HepG2 (cell line): ENCODE measurements around the gene AKR1A1. TPM values are rescaled to one million over a fixed set of nuclear protein-coding genes. Genes with fewer than 3 reads are reported as not detected.
A peak's percentile ranks its signal among the peaks of the same experiment; 100 is the strongest.

Source experiments
- CBFB ChIP-seq: sonication (generic); formaldehyde crosslinking; IDR thresholded peaks from 2 replicates; pipeline ENCODE4 v1.4.0; 2020; ENCODE audit warnings: missing genetic modification reagents
- CEBPB ChIP-seq: IDR thresholded peaks from 2 replicates; pipeline ENCODE4 v1.6.1; 2011; ENCODE audit warnings: low read depth, low read length, improper control_type of control experiment, borderline replicate concordance
- GZF1 ChIP-seq: sonication (generic); formaldehyde crosslinking; IDR thresholded peaks from 2 replicates; pipeline ENCODE4 v1.5.1; 2020; ENCODE audit warnings: mild to moderate bottlenecking, missing genetic modification reagents
- SMYD3 ChIP-seq: sonication (generic); formaldehyde crosslinking; IDR thresholded peaks from 2 replicates; pipeline ENCODE4 v1.8.1; 2023; ENCODE audit warnings: mild to moderate bottlenecking, missing genetic modification reagents
- STAT5B ChIP-seq: sonication (generic); formaldehyde crosslinking; IDR thresholded peaks from 2 replicates; pipeline ENCODE4 v1.4.0; 2020; ENCODE audit warnings: missing genetic modification reagents
- XRCC5 ChIP-seq: fragments of 200-400 bp; formaldehyde crosslinking; optimal IDR thresholded peaks from 2 replicates; pipeline ENCODE3; 2017; ENCODE audit warnings: mild to moderate bottlenecking, low read length
- ZMYM4 ChIP-seq: sonication (generic); formaldehyde crosslinking; IDR thresholded peaks from 2 replicates; pipeline ENCODE4 v1.8.1; 2023; ENCODE audit warnings: mild to moderate bottlenecking, missing genetic modification reagents
- ZNF230 ChIP-seq: sonication (generic); formaldehyde crosslinking; IDR thresholded peaks from 2 replicates; pipeline ENCODE4 v1.4.0; 2020; ENCODE audit warnings: mild to moderate bottlenecking, missing genetic modification reagents
- polyA plus RNA-seq, 8 experiments: library from polyadenylated mRNA; depleted of rRNA in 3 of 8; stranded (reverse) in 7 of 8; unstranded in 1 of 8; fragments of >200 nt; fragmentation: Illumina TruSeq in 4 of 8; extraction: Trizol in 4 of 8; gene quantifications; 2 replicates each; pipeline versions ENCODE4 v1.2.1 to v1.2.3, GENCODE V29; 2011 to 2016; ENCODE audit warnings: low read depth in 4 of 8, missing spikeins in 1 of 8, mixed read lengths in 1 of 8; ENCODE audit not compliant: insufficient read depth in 1 of 8
- total RNA-seq, 5 experiments: library from RNA; depleted of rRNA; stranded (reverse); fragments of >200 nt; fragmentation: Illumina TruSeq; extraction: Trizol; gene quantifications; 2 replicates each; pipeline ENCODE4 v1.2.3, GENCODE V29; 2016; ENCODE audit warnings: low read depth in 1 of 5
- TF ChIP-seq, protein P1 (sequence below): sonication (generic); formaldehyde crosslinking; IDR thresholded peaks from 2 replicates; pipeline ENCODE4 v1.4.0; 2020; ENCODE audit warnings: missing genetic modification reagents
- TF ChIP-seq, protein P2 (sequence below): sonication (generic); formaldehyde crosslinking; IDR thresholded peaks from 2 replicates; pipeline ENCODE4 v1.4.0; 2020; ENCODE audit warnings: missing genetic modification reagents
- TF ChIP-seq, protein P3 (sequence below): sonication (generic); formaldehyde crosslinking; IDR thresholded peaks from 2 replicates; pipeline ENCODE4 v1.5.0; 2020; ENCODE audit warnings: mild to moderate bottlenecking, missing genetic modification reagents, moderate library complexity
- TF ChIP-seq, protein P4 (sequence below): IDR thresholded peaks from 2 replicates; pipeline ENCODE4 v1.6.1; 2012; ENCODE audit warnings: inconsistent platforms
- TF ChIP-seq, protein P5 (sequence below): sonication (generic); formaldehyde crosslinking; IDR thresholded peaks from 2 replicates; pipeline ENCODE4 v1.4.0; 2020; ENCODE audit warnings: low read depth, mild to moderate bottlenecking, missing genetic modification reagents
- TF ChIP-seq, protein P6 (sequence below): sonication (generic); formaldehyde crosslinking; IDR thresholded peaks from 2 replicates; pipeline ENCODE4 v1.5.1; 2020; ENCODE audit warnings: mild to moderate bottlenecking, missing genetic modification reagents, moderate library complexity
- TF ChIP-seq, protein P7 (sequence below): IDR thresholded peaks from 2 replicates; pipeline ENCODE4 v1.6.1; 2016; ENCODE audit warnings: control low read depth
- TF ChIP-seq, protein P8 (sequence below): sonication (generic); formaldehyde crosslinking; IDR thresholded peaks from 2 replicates; pipeline ENCODE4 v1.5.1; 2020; ENCODE audit warnings: missing genetic modification reagents, mild to moderate bottlenecking, borderline replicate concordance
- TF ChIP-seq, protein P9 (sequence below): IDR thresholded peaks from 2 replicates; pipeline ENCODE4 v1.6.1; 2016; ENCODE audit warnings: mild to moderate bottlenecking, missing biosample characterization, missing genetic modification reagents

The AKR1A1 gene
- total and polyA plus RNA-seq, 2 of the 13 experiments (the other 11 are each of a cell fraction or from before 2014, with no cell fraction given), result 181 to 217 TPM

DNA sequence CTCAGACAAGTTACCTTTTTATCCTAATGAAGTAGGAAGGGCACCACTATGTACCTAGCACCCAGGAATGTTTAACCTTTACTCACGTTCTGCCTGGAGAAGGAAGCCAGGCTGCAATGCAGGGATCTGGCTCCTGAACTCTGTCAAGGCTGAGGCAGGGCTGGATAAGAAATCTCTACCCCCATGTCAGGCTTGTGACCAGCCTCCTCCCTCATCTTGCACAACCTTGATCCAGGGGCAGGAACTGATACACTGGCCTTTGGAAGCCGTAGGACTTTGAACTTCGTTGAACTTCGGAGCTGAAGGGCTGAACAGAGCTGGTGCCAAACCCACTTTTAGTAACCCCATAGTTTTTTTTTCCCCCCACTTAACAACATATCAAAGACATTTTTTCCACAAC, 8.0 kb upstream of the AKR1A1 start (continued):
- TF ChIP-seq, protein P1, sequence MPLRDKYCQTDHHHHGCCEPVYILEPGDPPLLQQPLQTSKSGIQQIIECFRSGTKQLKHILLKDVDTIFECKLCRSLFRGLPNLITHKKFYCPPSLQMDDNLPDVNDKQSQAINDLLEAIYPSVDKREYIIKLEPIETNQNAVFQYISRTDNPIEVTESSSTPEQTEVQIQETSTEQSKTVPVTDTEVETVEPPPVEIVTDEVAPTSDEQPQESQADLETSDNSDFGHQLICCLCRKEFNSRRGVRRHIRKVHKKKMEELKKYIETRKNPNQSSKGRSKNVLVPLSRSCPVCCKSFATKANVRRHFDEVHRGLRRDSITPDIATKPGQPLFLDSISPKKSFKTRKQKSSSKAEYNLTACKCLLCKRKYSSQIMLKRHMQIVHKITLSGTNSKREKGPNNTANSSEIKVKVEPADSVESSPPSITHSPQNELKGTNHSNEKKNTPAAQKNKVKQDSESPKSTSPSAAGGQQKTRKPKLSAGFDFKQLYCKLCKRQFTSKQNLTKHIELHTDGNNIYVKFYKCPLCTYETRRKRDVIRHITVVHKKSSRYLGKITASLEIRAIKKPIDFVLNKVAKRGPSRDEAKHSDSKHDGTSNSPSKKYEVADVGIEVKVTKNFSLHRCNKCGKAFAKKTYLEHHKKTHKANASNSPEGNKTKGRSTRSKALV (CRISPR knock-in tag), result no peak
- TF ChIP-seq, protein P2, sequence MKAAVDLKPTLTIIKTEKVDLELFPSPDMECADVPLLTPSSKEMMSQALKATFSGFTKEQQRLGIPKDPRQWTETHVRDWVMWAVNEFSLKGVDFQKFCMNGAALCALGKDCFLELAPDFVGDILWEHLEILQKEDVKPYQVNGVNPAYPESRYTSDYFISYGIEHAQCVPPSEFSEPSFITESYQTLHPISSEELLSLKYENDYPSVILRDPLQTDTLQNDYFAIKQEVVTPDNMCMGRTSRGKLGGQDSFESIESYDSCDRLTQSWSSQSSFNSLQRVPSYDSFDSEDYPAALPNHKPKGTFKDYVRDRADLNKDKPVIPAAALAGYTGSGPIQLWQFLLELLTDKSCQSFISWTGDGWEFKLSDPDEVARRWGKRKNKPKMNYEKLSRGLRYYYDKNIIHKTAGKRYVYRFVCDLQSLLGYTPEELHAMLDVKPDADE (CRISPR knock-in tag), result no peak
- peak; percentile 76 for TF ChIP-seq ZMYM4 (CRISPR knock-in tag)
- TF ChIP-seq, protein P3, sequence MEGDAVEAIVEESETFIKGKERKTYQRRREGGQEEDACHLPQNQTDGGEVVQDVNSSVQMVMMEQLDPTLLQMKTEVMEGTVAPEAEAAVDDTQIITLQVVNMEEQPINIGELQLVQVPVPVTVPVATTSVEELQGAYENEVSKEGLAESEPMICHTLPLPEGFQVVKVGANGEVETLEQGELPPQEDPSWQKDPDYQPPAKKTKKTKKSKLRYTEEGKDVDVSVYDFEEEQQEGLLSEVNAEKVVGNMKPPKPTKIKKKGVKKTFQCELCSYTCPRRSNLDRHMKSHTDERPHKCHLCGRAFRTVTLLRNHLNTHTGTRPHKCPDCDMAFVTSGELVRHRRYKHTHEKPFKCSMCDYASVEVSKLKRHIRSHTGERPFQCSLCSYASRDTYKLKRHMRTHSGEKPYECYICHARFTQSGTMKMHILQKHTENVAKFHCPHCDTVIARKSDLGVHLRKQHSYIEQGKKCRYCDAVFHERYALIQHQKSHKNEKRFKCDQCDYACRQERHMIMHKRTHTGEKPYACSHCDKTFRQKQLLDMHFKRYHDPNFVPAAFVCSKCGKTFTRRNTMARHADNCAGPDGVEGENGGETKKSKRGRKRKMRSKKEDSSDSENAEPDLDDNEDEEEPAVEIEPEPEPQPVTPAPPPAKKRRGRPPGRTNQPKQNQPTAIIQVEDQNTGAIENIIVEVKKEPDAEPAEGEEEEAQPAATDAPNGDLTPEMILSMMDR, result no peak
- TF ChIP-seq, protein P4, sequence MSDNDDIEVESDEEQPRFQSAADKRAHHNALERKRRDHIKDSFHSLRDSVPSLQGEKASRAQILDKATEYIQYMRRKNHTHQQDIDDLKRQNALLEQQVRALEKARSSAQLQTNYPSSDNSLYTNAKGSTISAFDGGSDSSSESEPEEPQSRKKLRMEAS, result peak; percentile 65
- TF ChIP-seq CBFB, result no peak
- TF ChIP-seq, protein P5, sequence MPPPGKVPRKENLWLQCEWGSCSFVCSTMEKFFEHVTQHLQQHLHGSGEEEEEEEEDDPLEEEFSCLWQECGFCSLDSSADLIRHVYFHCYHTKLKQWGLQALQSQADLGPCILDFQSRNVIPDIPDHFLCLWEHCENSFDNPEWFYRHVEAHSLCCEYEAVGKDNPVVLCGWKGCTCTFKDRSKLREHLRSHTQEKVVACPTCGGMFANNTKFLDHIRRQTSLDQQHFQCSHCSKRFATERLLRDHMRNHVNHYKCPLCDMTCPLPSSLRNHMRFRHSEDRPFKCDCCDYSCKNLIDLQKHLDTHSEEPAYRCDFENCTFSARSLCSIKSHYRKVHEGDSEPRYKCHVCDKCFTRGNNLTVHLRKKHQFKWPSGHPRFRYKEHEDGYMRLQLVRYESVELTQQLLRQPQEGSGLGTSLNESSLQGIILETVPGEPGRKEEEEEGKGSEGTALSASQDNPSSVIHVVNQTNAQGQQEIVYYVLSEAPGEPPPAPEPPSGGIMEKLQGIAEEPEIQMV (CRISPR knock-in tag), result no peak
- TF ChIP-seq GZF1 (CRISPR knock-in tag), result no peak
- TF ChIP-seq SMYD3 (CRISPR knock-in tag), result no peak
- TF ChIP-seq, protein P6, sequence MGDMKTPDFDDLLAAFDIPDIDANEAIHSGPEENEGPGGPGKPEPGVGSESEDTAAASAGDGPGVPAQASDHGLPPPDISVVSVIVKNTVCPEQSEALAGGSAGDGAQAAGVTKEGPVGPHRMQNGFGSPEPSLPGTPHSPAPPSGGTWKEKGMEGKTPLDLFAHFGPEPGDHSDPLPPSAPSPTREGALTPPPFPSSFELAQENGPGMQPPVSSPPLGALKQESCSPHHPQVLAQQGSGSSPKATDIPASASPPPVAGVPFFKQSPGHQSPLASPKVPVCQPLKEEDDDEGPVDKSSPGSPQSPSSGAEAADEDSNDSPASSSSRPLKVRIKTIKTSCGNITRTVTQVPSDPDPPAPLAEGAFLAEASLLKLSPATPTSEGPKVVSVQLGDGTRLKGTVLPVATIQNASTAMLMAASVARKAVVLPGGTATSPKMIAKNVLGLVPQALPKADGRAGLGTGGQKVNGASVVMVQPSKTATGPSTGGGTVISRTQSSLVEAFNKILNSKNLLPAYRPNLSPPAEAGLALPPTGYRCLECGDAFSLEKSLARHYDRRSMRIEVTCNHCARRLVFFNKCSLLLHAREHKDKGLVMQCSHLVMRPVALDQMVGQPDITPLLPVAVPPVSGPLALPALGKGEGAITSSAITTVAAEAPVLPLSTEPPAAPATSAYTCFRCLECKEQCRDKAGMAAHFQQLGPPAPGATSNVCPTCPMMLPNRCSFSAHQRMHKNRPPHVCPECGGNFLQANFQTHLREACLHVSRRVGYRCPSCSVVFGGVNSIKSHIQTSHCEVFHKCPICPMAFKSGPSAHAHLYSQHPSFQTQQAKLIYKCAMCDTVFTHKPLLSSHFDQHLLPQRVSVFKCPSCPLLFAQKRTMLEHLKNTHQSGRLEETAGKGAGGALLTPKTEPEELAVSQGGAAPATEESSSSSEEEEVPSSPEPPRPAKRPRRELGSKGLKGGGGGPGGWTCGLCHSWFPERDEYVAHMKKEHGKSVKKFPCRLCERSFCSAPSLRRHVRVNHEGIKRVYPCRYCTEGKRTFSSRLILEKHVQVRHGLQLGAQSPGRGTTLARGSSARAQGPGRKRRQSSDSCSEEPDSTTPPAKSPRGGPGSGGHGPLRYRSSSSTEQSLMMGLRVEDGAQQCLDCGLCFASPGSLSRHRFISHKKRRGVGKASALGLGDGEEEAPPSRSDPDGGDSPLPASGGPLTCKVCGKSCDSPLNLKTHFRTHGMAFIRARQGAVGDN (CRISPR knock-in tag), result no peak; the same call in 1 of the 2 replicates
- TF ChIP-seq, protein P7, sequence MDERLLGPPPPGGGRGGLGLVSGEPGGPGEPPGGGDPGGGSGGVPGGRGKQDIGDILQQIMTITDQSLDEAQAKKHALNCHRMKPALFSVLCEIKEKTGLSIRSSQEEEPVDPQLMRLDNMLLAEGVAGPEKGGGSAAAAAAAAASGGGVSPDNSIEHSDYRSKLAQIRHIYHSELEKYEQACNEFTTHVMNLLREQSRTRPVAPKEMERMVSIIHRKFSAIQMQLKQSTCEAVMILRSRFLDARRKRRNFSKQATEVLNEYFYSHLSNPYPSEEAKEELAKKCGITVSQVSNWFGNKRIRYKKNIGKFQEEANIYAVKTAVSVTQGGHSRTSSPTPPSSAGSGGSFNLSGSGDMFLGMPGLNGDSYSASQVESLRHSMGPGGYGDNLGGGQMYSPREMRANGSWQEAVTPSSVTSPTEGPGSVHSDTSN (CRISPR knock-in tag), result no peak
- TF ChIP-seq, protein P8, sequence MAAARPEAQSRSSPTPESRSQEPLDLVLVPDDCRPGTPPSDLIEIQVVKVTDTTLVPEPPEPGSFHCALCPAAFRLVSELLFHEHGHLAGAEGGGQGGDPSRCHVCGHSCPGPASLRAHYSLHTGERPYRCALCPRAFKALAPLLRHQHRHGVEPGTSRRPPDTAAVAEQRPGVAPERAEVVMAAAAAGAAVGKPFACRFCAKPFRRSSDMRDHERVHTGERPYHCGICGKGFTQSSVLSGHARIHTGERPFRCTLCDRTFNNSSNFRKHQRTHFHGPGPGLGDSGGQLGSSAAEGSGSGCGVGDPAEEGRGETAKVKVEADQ (CRISPR knock-in tag), result no peak
- TF ChIP-seq, protein P9, sequence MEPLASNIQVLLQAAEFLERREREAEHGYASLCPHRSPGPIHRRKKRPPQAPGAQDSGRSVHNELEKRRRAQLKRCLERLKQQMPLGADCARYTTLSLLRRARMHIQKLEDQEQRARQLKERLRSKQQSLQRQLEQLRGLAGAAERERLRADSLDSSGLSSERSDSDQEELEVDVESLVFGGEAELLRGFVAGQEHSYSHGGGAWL (CRISPR knock-in tag), result no peak
- peak; percentile 97 for TF ChIP-seq CEBPB
- TF ChIP-seq ZNF230 (CRISPR knock-in tag), result no peak
- TF ChIP-seq STAT5B, result no peak
- peak; percentile 44 for TF ChIP-seq XRCC5
